Thyroid gland (tissue), 4 donors: ENCODE results near the gene ABCA2.

Experiments
- CTCF ChIP-seq, 6 experiments: fragments of 200-600 bp in 3 of 6; fragments of 450-650 bp in 3 of 6; sonication (generic) in 3 of 6; IDR thresholded peaks; one replicate each; pipeline ENCODE4 v1.5.1; 2016 to 2019; ENCODE audit warnings: antibody characterized with exemption in 6 of 6, mild to moderate bottlenecking in 2 of 6, inconsistent platforms in 1 of 6, moderate library complexity in 1 of 6
- POLR2A ChIP-seq, 2 donors: fragments of 450-650 bp; IDR thresholded peaks; one replicate each; pipeline ENCODE4 v1.6.1; 2017; ENCODE audit warnings: antibody characterized with exemption in 2 of 2, mild to moderate bottlenecking in 2 of 2, moderate library complexity in 1 of 2

DNA sequence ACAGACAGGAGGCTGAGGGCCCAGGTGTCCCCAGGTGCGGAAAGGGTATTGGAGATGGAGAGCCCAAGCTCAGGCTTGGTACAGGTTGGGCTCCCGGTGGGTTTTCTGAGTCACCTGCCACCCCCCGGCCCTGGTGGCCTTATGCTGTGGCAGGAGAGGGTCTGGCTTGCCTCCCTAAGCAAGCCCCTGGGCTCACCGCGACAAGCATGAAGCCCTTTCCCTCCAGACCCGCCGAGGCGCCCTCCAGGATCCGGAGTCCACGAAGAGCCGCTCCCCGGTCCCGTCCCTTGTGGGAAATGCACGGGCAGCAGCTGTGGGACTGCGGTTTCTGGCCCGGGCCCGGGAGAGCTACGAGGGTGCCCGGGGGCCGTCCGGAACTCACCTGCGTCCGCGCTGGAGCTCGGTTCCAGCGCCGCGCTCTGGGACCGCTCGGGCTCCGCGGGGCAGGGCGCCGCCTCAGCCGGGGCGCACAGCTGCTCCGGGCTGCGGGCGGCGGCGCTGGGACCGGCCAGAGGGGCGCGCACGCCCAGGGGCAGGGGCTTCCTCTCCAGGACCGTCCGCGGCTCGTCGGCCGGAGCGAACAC is 41.6 kb upstream of the ABCA2 start:
- no peak for TF ChIP-seq CTCF (IDR thresholded peaks at IDR 0.05)
- no peak for TF ChIP-seq POLR2A (IDR thresholded peaks at IDR 0.05)
